HG03108 (cell line): ENCODE measurements around the gene SCUBE1.
"Not testable (repeated sequence)": the region's sequence is repeated elsewhere in the genome, so short reads cannot be mapped to it uniquely, and the experiment has no call there.

ENCODE experiments used
- ATAC-seq: cut with Tn5 transposase; IDR thresholded peaks from one replicate; pipeline ENCODE4 v1.9.1; 2021; ENCODE audit warnings: moderate library complexity; ENCODE audit not compliant: unreplicated experiment

Gene SCUBE1

GRCh38 chr22:43281394-43281793 lies 61.8 kb downstream of the SCUBE1 start:
- ATAC-seq = no peak

- ATAC-seq = not testable (repeated sequence)
These were observed 62.7 kb downstream of the SCUBE1 start for GRCh38 chr22:43280523-43280886.

GRCh38 chr22:43279867-43280522 lies 63.2 kb downstream of the SCUBE1 start:
- ATAC-seq = no peak

GRCh38 chr22:43277987-43278601 lies 65.1 kb downstream of the SCUBE1 start:
- no peak for ATAC-seq

- no peak for ATAC-seq
These were observed 66.1 kb downstream of the SCUBE1 start for GRCh38 chr22:43277091-43277490.

GRCh38 chr22:43276321-43276720 lies 66.9 kb downstream of the SCUBE1 start:
- no peak for ATAC-seq

GRCh38 chr22:43275545-43276317 lies 67.4 kb downstream of the SCUBE1 start:
- no peak for ATAC-seq

- ATAC-seq = no peak
These were observed 68.5 kb downstream of the SCUBE1 start for GRCh38 chr22:43274595-43275240.

- ATAC-seq = no peak
These were observed 69.2 kb downstream of the SCUBE1 start for GRCh38 chr22:43273902-43274484.

GRCh38 chr22:43272869-43273318 lies 70.3 kb downstream of the SCUBE1 start:
- no peak for ATAC-seq

- no peak for ATAC-seq
These were observed 70.9 kb downstream of the SCUBE1 start for GRCh38 chr22:43272301-43272700.

GRCh38 chr22:43270949-43271348 lies 72.2 kb downstream of the SCUBE1 start:
- ATAC-seq = no peak

- no peak for ATAC-seq
These were observed 72.8 kb downstream of the SCUBE1 start for GRCh38 chr22:43270314-43270908.

- no peak for ATAC-seq
These were observed 73.5 kb downstream of the SCUBE1 start for GRCh38 chr22:43269646-43270045.

- ATAC-seq = no peak
These were observed 73.9 kb downstream of the SCUBE1 start for GRCh38 chr22:43269246-43269645.

GRCh38 chr22:43267981-43268660 lies 75.1 kb downstream of the SCUBE1 start:
- no peak for ATAC-seq

- no peak for ATAC-seq
These were observed 75.7 kb downstream of the SCUBE1 start for GRCh38 chr22:43267332-43267980.

GRCh38 chr22:43266076-43266475 lies 77.1 kb downstream of the SCUBE1 start:
- no peak for ATAC-seq

- ATAC-seq = peak; percentile 59
These were observed 79.3 kb downstream of the SCUBE1 start for GRCh38 chr22:43263645-43264514.
